Stimulated activated CD4-positive, alpha-beta T cell treated with anti-CD3 and anti-CD28 coated beads, Interleukin-4, amount 100 ng/mL, for 1 hour (primary cell): ENCODE measurements around the gene KCNJ14.
"Not testable (repeated sequence)": the region's sequence is repeated elsewhere in the genome, so short reads cannot be mapped to it uniquely, and the experiment has no call there.

Source experiments
- DNase-seq: peaks from one replicate; pipeline ENCODE4 v3.0.0-alpha.2; 2020

The KCNJ14 gene

DNA sequence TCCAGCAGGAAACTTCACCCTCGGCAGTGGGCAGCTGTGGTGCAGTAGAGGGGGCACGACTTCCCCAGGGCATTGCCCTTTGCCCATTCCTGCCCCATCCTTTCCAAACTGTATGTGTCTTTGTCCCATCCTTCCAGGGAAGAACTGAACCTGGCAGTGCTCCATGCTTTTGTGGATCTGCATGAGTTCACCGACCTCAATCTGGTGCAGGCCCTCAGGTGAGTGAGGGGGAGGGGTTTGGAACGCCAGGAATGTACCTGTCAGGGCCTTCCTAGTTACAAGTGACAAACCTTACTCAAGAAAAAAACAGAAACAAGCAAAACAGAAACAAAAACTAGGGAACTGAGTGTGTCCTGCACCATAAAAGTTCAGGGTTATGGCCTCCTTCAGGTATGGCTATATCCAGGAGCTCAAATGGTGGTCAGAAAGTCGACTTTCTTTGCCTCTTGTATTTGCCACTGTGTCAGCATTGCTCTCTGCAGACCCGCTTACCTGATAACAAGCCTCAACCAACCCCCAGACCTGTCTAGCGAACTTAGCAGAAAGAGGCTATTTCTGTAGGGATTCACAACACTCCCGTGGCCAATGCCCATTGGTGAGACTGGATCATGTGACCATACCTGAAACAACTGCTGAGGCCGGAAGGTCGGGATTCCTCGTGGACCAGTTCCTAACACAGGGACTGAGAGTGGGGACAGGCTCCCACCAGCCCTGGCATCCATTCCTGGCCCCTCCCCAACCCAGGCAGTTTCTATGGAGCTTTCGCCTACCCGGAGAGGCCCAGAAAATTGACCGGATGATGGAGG lies 18.0 kb downstream of the KCNJ14 start:
- DNase-seq, result no peak

DNA sequence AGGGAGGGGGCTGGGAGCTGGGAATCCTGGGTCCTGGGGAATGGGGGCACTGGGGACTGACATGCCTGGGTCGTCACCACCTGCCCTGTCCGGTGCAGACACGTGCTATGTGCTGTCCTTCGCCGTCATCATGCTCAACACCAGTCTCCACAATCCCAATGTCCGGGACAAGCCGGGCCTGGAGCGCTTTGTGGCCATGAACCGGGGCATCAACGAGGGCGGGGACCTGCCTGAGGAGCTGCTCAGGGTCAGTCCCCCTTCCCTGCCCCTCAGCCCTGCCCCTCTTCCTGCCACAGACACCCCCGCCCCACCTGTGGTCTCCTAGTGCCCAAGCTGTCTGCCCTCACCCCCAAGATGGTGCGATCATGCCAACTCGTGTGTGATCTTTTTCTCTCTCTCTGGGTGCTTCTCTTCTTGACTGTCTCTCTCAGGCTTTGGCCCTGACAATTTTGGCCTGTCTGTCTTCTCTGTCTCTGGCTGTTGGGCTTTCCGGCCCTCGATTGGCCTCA lies 18.8 kb downstream of the KCNJ14 start:
- no peak for DNase-seq

DNA sequence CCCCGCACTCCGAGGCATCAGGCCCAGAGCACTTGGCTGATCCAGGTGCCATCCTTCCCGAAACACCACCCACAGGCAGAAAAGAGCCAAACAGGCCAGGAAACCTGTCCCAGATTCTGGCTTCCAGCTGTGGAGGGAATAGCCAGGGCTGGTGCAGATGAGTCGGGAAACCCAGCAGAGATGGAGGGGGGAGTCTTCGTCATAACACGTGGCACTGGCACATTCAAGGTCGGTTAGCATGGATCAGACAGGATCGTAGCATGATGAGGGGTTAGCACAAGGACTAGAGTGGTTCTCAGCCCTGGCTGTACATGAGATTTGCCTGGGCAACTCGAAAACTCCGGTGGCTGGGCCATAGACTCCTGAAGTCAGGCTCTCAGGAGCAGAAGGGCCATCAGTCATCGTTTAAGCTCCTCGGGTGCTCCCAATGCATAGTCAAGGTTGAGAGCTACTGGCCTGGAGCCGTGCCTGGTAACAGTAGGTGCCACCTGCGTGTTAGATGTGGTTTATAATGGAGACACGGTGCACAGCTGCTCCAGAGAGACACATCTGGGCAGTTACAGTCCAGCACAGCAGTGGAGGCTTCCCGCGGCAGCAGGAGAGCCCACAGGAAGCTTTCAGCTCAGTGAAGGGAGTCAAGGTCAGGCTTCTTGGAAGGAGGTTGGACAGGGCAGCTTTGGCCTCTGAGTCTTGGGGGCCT lies 20.1 kb downstream of the KCNJ14 start:
- no peak for DNase-seq

- no peak for DNase-seq
These were observed 20.8 kb downstream of the KCNJ14 start for GRCh38 chr19:48476176-48476575.

DNA sequence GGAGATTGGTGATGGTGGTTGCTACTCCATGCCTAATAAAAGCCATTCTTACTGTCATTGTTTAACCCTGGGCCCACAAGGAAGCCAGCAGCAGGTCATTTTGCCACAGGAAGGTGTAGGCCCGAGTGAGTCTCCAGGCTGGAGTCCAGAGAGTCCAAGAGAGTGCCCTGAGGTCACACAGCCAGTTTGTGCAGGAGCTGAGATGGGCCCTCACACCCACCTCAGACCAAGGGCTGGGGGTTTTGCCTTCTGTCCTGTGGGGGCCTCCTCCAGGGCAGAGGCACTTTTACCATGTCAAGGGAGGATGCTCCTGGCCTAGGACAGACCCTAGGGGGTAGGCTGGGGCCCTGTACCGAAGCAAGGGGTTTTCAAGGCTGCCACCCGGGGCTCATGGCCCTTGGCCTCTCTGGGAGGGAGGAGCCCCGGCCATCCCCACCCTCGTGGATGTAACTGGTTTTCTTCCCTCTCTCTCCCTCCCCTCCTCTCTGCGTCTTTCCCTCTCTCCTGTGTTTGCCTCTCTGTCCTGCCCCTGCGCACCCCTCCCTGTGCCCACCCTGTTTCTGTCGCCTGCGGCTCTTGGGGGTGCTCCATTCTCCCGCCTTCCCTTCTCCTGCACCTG lies 21.8 kb downstream of the KCNJ14 start:
- no peak for DNase-seq

- DNase-seq, result no peak
These were observed 22.4 kb downstream of the KCNJ14 start for GRCh38 chr19:48477698-48478338.

GRCh38 chr19:48478339-48479256 lies 23.2 kb downstream of the KCNJ14 start:
- no peak for DNase-seq

DNA sequence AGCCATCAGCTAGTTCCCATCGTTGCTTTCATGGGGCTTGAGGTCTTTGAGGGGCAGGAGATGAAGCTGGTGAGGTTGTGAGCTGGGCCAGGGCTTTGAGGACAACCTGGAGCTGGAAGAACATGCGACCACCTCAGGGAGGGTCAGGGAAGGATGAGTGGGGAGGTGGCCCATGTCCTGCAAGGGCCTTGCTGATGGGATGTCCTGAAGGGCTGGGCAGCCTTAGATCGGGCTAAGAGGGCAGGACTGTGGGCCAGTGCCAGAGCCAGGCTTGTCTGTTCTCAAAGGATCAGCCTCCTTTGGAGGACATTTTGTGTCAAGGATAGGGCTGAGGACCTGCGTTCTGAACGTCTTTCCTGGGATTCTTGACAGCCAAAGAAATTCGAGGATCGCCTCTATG lies 24.3 kb downstream of the KCNJ14 start:
- no peak for DNase-seq

GRCh38 chr19:48480183-48480557 lies 24.8 kb downstream of the KCNJ14 start:
- DNase-seq, result peak; percentile 54

DNA sequence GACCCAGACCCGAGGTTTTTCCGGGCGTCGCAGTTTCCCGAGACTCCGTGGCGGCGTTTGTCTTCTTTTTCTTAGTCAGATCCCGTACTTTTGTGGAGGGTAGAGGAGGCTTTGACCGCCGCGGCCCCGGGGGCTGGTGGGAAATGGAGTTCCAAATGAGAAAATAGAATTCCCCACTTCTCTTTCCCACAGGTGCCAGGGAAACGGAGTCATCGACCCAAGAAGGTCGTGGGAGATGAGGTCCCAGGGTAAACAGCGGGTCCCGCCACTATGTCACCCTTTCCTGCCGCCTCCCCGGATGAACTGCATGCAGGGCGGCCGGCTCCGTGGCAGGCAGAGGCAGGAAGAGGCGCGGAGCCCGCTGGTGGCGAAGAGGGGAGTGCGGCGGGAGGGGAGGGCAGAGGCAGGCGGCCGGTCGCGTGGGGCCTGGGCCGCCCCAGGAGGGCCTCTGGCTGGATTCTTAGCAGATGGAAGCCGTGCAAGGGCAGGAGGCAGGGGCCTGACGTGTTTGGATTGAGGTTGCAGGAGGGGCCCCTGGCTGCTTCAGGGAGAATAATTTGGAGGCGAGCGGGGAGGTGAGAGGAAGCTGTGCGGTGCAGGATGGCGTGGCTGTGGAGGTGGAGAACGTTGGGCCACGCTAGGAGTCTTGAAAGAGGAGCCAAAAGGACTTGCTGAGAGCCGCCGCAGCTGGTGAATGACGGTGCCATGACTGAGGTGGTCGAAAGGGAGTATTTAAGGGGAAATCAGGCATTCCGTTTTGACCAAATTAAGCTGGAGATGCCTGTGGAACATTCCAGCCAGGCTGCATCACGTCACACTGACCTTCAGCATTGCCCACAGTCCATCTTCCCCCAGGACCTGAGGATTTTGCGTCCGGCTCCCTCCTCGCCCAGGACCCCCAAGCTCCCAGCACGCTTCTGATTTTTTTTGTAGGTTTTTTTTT lies 25.5 kb downstream of the KCNJ14 start:
- peak; percentile 59 for DNase-seq

- no peak for DNase-seq
These were observed 26.7 kb downstream of the KCNJ14 start for GRCh38 chr19:48481846-48482639.

DNA sequence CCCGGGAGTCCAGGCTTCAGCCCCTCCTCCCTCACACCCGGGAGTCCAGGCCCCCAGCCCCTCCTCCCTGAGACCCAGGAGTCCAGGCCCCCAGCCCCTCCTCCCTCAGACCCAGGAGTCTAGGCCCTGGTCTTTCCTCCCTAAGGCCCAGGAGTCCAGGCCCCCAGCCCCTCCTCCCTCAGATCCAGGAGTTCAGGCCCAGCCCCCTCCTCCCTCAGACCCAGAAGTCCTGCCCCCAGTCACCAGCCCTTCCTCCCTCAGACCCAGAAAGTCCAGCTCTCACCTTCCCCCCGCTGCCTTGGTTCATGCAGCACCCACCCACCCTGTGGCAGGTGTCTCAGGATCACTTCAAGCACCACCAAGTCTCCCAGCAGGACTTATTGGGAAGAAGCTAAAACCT lies 27.9 kb downstream of the KCNJ14 start:
- no peak for DNase-seq

- DNase-seq, result no peak
These were observed 29.0 kb downstream of the KCNJ14 start for GRCh38 chr19:48484247-48484893.

GRCh38 chr19:48484931-48485612 lies 29.7 kb downstream of the KCNJ14 start:
- DNase-seq, result no peak

GRCh38 chr19:48486706-48487105 lies 31.3 kb downstream of the KCNJ14 start:
- not testable (repeated sequence) for DNase-seq

DNA sequence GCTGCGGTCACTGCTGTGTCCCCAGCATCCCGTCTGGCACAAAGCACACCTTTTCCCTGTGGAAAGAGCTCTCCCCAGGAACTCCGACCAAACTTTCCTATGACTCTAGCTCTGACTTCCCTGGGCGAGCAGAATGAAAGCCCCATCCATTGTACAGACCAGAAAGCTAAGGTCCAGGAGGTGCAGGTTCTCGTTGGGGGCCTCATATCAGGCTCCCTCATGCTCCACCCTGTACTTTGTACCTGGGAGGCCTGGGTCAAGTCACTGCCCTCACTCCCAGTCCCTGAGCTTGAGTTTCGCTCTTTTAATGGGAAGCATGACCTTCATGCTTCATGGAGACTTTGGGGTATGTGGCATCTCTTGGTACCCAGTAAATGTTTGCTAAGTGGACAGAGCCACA lies 32.2 kb downstream of the KCNJ14 start:
- no peak for DNase-seq

GRCh38 chr19:48487948-48488347 lies 32.6 kb downstream of the KCNJ14 start:
- no peak for DNase-seq

DNA sequence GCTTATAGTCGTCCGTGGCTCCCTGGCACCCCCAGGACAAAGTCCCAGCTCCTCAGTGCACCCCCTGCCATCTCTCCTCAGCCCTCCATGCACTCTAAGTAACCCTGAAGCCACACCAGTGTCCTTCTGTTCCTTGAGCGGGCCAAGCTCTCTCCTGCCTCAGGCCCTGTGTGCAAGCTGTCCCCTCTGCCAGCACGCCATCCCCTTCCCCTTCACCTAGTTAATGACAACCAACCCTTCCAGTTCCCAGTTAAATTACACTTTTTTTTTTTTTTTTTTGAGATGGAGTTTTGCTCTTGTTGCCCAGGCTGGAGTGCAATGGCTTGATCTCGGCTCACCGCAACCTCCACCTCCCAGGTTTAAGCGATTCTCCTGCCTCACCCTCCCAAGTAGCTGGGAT lies 33.1 kb downstream of the KCNJ14 start:
- DNase-seq, result not testable (repeated sequence)
